Measurements from ENCODE around the gene SLC17A5. TPM values are rescaled to one million over a fixed set of nuclear protein-coding genes. Genes with fewer than 3 reads are reported as not detected.
A peak's percentile ranks its signal among the peaks of the same experiment; 100 is the strongest.

Gene SLC17A5
- total and polyA plus RNA-seq, 2 donors (not counting 3 experiments of a cell fraction or from before 2014, with no cell fraction given) = 15.2 to 18.7 TPM

DNA sequence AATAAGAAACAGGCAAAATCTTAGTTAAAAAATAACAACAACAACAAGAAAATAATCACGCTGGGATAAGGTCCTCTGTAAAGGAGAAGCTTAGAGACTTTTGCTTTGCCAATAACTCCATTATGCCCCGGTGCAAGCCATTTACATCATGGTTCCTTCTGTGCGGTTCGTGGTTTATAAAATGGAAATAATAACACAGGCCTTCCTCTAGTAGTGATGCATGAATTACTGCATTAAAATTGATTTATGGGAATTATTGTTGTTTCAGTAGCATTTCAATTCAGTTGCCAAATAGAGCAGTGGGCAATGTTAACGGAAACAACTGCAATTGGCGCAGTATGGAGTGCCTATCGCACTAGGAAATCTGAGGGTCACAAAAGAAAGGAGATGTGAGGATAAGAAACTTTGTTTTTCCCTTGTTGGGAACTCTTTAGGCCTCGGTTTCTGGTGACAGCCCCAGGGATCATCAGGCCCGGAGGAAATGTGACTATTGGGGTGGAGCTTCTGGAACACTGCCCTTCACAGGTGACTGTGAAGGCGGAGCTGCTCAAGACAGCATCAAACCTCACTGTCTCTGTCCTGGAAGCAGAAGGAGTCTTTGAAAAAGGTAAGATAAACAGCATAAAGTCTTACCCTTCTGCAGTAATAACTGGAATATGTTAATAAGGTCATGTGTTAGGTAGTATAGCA lies 43.3 kb upstream of the SLC17A5 start:
- peak; percentile 80 for DNase-seq (ENCODE audit: low read depth, low spot score)
- ChIA-PET POLR2A (no interaction called here), CTCF (no interaction called here)
- peak overlapping the region; percentile 92 for H3K9ac ChIP-seq (replicated peaks; ENCODE audit: extremely low read depth, insufficient read depth, low read length)
- peak; percentile 43 for TF ChIP-seq GATA2 (IDR thresholded peaks at IDR 0.05; ENCODE audit: insufficient read depth, insufficient read length, low read depth, low read length)
- no peak for TF ChIP-seq FOS (IDR thresholded peaks at IDR 0.05; ENCODE audit: borderline replicate concordance, insufficient read depth, low read length)
- intact Hi-C loops (cut with micrococcal nuclease) = loop anchor here (1.0 kb wide), 1 partner anchor 25 kb away; no protein-coding TSS in a partner anchor
- peak overlapping the region; percentile 94 for H3K4me2 ChIP-seq (ENCODE audit: insufficient read depth, low read length)
- FAIRE-seq = peak; percentile 62
- peaks cover 18% of the 10 kb centered on the region for H3K79me2 ChIP-seq (ENCODE audit: control insufficient read depth, insufficient read depth, low read length)
- H3K9me3 ChIP-seq (replicated peaks; ENCODE audit: control insufficient read depth, insufficient read depth, low read length) = no peaks in the 10 kb centered on the region
- peak overlapping the region; percentile 93 for H3K27ac ChIP-seq (ENCODE audit: insufficient read depth, low read depth, low read length)
- H3K4me3 ChIP-seq (replicated peaks in 1 of 3; ENCODE audit: insufficient read depth in 1 of 3, low read depth in 1 of 3, low read length in 3 of 3) = peak overlapping the region; percentile 40 to 88 (median 63)
- no peaks in the 10 kb centered on the region for H3K9me1 ChIP-seq (replicated peaks; ENCODE audit: control insufficient read depth, extremely low read depth, insufficient read depth, low read length)
- dilution Hi-C loops (cut with MboI; ENCODE audit: extremely low pct_ligation_motif_present, low sequenced_read_pairs) = no loop called here
- no peaks in the 10 kb centered on the region for H4K20me1 ChIP-seq (replicated peaks; ENCODE audit: control insufficient read depth, extremely low read depth, insufficient read depth, low read length)
- H2AFZ ChIP-seq (ENCODE audit: low read depth, low read length) = no peak overlapping the region
- H3K27me3 ChIP-seq (ENCODE audit: control insufficient read depth in 2 of 2, insufficient read depth in 2 of 2, low read length in 2 of 2) = no peaks in the 10 kb centered on the region
- peaks cover 43% of the 10 kb centered on the region for H3K4me1 ChIP-seq (ENCODE audit: control insufficient read depth, extremely low read depth, insufficient read depth, low read length)
- TSS peak; percentile 28 for BruUV-seq (replicated peaks)
- peaks cover 0 to 3% of the 10 kb centered on the region in 2 experiments for H3K36me3 ChIP-seq (ENCODE audit: control insufficient read depth in 2 of 2, extremely low read depth in 1 of 2, insufficient read depth in 2 of 2, low read length in 2 of 2)

DNA sequence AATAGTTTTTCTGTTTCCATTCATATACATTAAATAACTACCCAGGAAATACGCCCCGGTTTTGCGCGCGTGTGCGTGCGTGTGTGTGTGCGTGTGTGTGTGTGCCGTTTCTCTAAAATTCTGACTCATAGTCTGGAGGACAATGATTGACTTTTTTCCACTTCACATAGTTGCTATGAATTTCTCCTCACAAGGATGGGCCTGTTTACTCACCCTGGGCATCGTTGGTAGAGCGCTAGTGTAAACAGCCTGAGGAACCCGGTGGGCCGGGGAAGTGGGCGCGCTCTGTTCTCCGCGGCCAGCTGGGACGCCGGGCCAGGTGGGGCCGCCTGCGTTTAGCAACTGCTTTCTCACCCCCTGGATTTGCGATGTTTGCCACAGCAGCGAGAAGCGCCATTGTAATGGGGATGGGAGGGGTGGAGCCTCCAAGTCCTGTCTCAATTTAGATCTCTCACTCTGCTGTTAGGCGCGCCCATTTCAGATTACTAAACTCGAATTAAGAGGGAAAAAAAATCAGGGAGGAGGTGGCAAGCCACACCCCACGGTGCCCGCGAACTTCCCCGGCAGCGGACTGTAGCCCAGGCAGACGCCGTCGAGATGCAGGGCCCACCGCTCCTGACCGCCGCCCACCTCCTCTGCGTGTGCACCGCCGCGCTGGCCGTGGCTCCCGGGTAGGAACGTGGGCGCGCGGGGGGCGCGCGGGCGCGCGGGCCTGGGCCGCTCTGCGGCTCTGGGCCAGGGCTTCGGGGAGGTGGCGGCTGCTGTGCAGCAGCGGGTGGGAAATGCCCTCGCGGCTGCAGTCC lies 42.0 kb upstream of the SLC17A5 start, which contains the start of gene CD109:
Gene CD109, plus strand, starts transcription at position 585 of the 803 bp plus-strand sequence. Its CDS starts 13 bp downstream, at position 598.
- intact Hi-C loops (cut with micrococcal nuclease) = loop anchor here (1.0 to 2.0 kb wide), 4 partner anchors 21 to 41 kb away; no protein-coding TSS in a partner anchor
- H3K27ac ChIP-seq (ENCODE audit: insufficient read depth, low read depth, low read length) = peak within 1 kb of the TSS; percentile 93
- H3K4me3 ChIP-seq (replicated peaks in 1 of 3; ENCODE audit: insufficient read depth in 1 of 3, low read depth in 1 of 3, low read length in 3 of 3) = peak within 1 kb of the TSS; percentile 40 to 88 (median 63)
- POLR2A ChIA-PET = interaction anchor here (1.6 kb wide), 1 partner anchor 26 kb away, joined by 5 read pairs; no protein-coding TSS in a partner anchor
- DNase-seq (ENCODE audit: low read depth, low spot score) (peak; percentile 94), FAIRE-seq (no peak)
- peak within 1 kb of the TSS; percentile 89 for H2AFZ ChIP-seq (ENCODE audit: low read depth, low read length)
- peaks cover 13% of the 10 kb centered on the region for H3K79me2 ChIP-seq (ENCODE audit: control insufficient read depth, insufficient read depth, low read length)
- peak within 1 kb of the TSS; percentile 92 for H3K9ac ChIP-seq (replicated peaks; ENCODE audit: extremely low read depth, insufficient read depth, low read length)
- no peaks in the 10 kb centered on the region for H3K9me1 ChIP-seq (replicated peaks; ENCODE audit: control insufficient read depth, extremely low read depth, insufficient read depth, low read length)
- no peaks in the 10 kb centered on the region for H3K36me3 ChIP-seq (ENCODE audit: control insufficient read depth in 2 of 2, extremely low read depth in 1 of 2, insufficient read depth in 2 of 2, low read length in 2 of 2)
- CTCF ChIA-PET = interaction anchor here (1.0 to 1.6 kb wide), 6 partner anchors 18 to 1513 kb away, joined by 3 to 16 read pairs (median 6); no protein-coding TSS in a partner anchor
- H3K4me1 ChIP-seq (ENCODE audit: control insufficient read depth, extremely low read depth, insufficient read depth, low read length) = peaks cover 43% of the 10 kb centered on the region
- TF ChIP-seq JUN (IDR thresholded peaks at IDR 0.05; ENCODE audit: borderline replicate concordance, insufficient read depth, insufficient read length, low read depth) = peak; percentile 85
- TF ChIP-seq GATA2 (IDR thresholded peaks at IDR 0.05; ENCODE audit: insufficient read depth, insufficient read length, low read depth, low read length) = no peak
- peak; percentile 16 for TF ChIP-seq MAX (IDR thresholded peaks at IDR 0.05; ENCODE audit: insufficient read depth, insufficient read length)
- peak; percentile 22 for TF ChIP-seq POLR2AphosphoS5 (IDR thresholded peaks at IDR 0.05; ENCODE audit: insufficient read depth, low read depth, low read length)
- TF ChIP-seq POLR2A (IDR thresholded peaks at IDR 0.05; ENCODE audit: low read depth, low read length) = peak; percentile 70
- TF ChIP-seq FOS (IDR thresholded peaks at IDR 0.05; ENCODE audit: borderline replicate concordance, insufficient read depth, low read length) = peak; percentile 84
- no peak for TF ChIP-seq EZH2 (IDR thresholded peaks at IDR 0.05; ENCODE audit: borderline replicate concordance, low read depth, low read length, severe bottlenecking)
- H4K20me1 ChIP-seq (replicated peaks; ENCODE audit: control insufficient read depth, extremely low read depth, insufficient read depth, low read length) = no peaks in the 10 kb centered on the region
- H3K9me3 ChIP-seq (replicated peaks; ENCODE audit: control insufficient read depth, insufficient read depth, low read length) = no peaks in the 10 kb centered on the region
- BruUV-seq (replicated peaks) = TSS peak; percentile 23
- H3K27me3 ChIP-seq (ENCODE audit: control insufficient read depth in 2 of 2, insufficient read depth in 2 of 2, low read length in 2 of 2) = no peaks in the 10 kb centered on the region
- dilution Hi-C loops (cut with MboI; ENCODE audit: extremely low pct_ligation_motif_present, low sequenced_read_pairs) = no loop called here
- peak within 1 kb of the TSS; percentile 94 for H3K4me2 ChIP-seq (ENCODE audit: insufficient read depth, low read length)
